B cell (primary cell): ENCODE results near the gene CCL19.

Experiments used
- EZH2 ChIP-seq: IDR thresholded peaks from 2 replicates; pipeline ENCODE4 v1.6.1; 2012; ENCODE audit warnings: borderline replicate concordance, low read depth, mild to moderate bottlenecking, moderate library complexity, low read length; ENCODE audit not compliant: insufficient read depth, poor library complexity, severe bottlenecking
- TF ChIP-seq, protein P1 (sequence below): fragments of 200-600 bp; IDR thresholded peaks from one replicate; pipeline ENCODE4 v1.8.0; 2022; ENCODE audit warnings: antibody characterized with exemption, mild to moderate bottlenecking

- TF ChIP-seq, protein P1, sequence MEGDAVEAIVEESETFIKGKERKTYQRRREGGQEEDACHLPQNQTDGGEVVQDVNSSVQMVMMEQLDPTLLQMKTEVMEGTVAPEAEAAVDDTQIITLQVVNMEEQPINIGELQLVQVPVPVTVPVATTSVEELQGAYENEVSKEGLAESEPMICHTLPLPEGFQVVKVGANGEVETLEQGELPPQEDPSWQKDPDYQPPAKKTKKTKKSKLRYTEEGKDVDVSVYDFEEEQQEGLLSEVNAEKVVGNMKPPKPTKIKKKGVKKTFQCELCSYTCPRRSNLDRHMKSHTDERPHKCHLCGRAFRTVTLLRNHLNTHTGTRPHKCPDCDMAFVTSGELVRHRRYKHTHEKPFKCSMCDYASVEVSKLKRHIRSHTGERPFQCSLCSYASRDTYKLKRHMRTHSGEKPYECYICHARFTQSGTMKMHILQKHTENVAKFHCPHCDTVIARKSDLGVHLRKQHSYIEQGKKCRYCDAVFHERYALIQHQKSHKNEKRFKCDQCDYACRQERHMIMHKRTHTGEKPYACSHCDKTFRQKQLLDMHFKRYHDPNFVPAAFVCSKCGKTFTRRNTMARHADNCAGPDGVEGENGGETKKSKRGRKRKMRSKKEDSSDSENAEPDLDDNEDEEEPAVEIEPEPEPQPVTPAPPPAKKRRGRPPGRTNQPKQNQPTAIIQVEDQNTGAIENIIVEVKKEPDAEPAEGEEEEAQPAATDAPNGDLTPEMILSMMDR = no peak
- no peak for TF ChIP-seq EZH2
These were observed 28.1 kb upstream of the CCL19 start for GRCh38 chr9:34719021-34719768.
